ENCODE measurements around the gene CLNK. TPM values are rescaled to one million over a fixed set of nuclear protein-coding genes. Genes with fewer than 3 reads are reported as not detected.
A peak's percentile ranks its signal among the peaks of the same experiment; 100 is the strongest.

Gene CLNK
- polyA plus RNA-seq, 3 donors: not detected

DNA sequence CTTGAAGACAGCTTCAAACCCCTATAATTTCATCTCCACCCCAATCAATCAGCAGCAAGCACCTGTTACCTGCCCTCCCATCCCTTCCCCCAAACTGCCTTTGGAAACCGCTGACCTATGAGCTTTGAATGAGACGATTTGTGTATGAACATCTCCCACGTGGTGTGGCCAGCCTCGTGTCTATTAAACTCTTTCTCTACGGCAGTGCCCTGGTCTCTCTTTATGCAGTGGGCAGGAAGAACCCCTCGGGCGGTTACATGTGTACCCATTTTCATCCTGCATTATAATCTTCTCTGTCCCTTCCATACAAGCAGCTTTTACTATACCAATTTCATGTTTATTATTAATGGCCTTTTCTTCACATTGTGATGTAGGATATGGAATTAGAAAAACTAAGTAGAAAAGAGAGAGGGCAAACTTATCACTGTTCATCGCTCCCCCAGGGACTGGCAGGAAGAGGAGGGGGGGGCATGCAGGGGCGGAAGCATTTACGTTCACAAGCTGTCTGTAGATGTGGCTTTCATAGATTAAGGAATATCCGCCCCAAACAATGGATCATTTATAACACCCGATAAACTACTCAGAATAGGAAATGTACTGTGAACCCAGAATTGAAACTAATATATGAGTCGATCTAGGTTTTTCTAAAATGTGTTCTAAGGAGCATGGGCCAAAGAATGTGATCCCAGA is 131.8 kb downstream of the CLNK start:
- intact Hi-C loops (cut with micrococcal nuclease): loop anchor here in 1 of 2 donors (10.0 kb wide), 1 partner anchor 872 kb away; the partner anchor contains the start of gene HS3ST1
- Mint-ChIP-seq H3K4me3 (no peak overlapping the region), H3K27me3 (ENCODE audit: low read depth in 3 of 3) (no peaks in the 10 kb centered on the region), H3K36me3 (no peaks in the 10 kb centered on the region), H3K27ac (peak overlapping the region in 1 of 7 donors; percentile 12), H3K4me1 (peaks cover 30% of the 10 kb centered on the region), H3K9me3 (no peaks in the 10 kb centered on the region)
- H3K4me2 ChIP-seq (replicated peaks; ENCODE audit: extremely low read depth, low read length, poor library complexity, severe bottlenecking): no peak overlapping the region
- TF ChIP-seq, protein P1, sequence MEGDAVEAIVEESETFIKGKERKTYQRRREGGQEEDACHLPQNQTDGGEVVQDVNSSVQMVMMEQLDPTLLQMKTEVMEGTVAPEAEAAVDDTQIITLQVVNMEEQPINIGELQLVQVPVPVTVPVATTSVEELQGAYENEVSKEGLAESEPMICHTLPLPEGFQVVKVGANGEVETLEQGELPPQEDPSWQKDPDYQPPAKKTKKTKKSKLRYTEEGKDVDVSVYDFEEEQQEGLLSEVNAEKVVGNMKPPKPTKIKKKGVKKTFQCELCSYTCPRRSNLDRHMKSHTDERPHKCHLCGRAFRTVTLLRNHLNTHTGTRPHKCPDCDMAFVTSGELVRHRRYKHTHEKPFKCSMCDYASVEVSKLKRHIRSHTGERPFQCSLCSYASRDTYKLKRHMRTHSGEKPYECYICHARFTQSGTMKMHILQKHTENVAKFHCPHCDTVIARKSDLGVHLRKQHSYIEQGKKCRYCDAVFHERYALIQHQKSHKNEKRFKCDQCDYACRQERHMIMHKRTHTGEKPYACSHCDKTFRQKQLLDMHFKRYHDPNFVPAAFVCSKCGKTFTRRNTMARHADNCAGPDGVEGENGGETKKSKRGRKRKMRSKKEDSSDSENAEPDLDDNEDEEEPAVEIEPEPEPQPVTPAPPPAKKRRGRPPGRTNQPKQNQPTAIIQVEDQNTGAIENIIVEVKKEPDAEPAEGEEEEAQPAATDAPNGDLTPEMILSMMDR (IDR thresholded peaks at IDR 0.05): no peak
- DNase-seq: no peak
- no peak overlapping the region for H3K27ac ChIP-seq (ENCODE audit: low read depth in 1 of 2, low read length in 2 of 2)
- H4K20me1 ChIP-seq (ENCODE audit: insufficient read depth, low read length): no peaks in the 10 kb centered on the region
- H3K79me2 ChIP-seq (ENCODE audit: insufficient read depth, low read length): no peaks in the 10 kb centered on the region
- WGBS (ENCODE audit: insufficient coverage): 75% methylated on average over 7 of the region's 13 CpGs
- H3K9me3 ChIP-seq (replicated peaks in 1 of 2; ENCODE audit: control insufficient read depth in 1 of 2, insufficient read depth in 1 of 2, low read length in 2 of 2): no peaks in the 10 kb centered on the region
- no peak overlapping the region for H3K4me3 ChIP-seq (replicated peaks in 1 of 3; ENCODE audit: low read depth in 2 of 3, low read length in 3 of 3)
- H2AFZ ChIP-seq (ENCODE audit: insufficient read depth, low read depth, low read length, poor library complexity, severe bottlenecking): no peak overlapping the region
- no peaks in the 10 kb centered on the region for H3K36me3 ChIP-seq (replicated peaks in 1 of 2; ENCODE audit: control insufficient read depth in 1 of 2, insufficient read depth in 2 of 2, low read length in 2 of 2)
- H3K9ac ChIP-seq (ENCODE audit: insufficient read depth, low read length, poor library complexity, severe bottlenecking): no peak overlapping the region
- H3K27me3 ChIP-seq (ENCODE audit: control insufficient read depth in 2 of 2, insufficient read depth in 2 of 2, low read length in 2 of 2): no peaks in the 10 kb centered on the region
- H3K4me1 ChIP-seq (ENCODE audit: control insufficient read depth in 1 of 2, insufficient read depth in 2 of 2, low read length in 2 of 2): peaks cover 15 to 16% of the 10 kb centered on the region in 2 donors

DNA sequence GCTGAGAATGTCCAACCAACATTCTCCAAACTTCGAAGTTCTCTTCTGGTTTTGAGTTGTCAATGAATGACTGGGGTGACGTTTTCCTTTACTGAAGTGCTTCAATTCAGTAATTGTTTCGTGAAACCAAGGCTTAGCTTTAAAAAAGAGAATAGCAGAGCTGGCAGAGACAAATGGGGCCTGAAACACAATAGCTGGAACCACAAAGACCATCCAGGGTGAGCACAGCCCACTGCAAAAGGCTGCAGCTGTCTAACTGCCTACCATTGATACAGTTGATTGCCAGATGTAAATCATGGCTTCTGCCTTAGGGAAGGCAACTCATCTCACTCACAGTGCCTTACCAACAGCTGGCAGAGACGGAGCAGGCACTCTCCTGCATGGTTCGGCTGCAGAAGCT is 148.7 kb downstream of the CLNK start:
- H4K20me1 ChIP-seq (ENCODE audit: insufficient read depth, low read length): no peaks in the 10 kb centered on the region
- no peaks in the 10 kb centered on the region for H3K27me3 ChIP-seq (ENCODE audit: control insufficient read depth in 2 of 2, insufficient read depth in 2 of 2, low read length in 2 of 2)
- H3K27ac ChIP-seq (ENCODE audit: low read depth in 1 of 2, low read length in 2 of 2): no peak overlapping the region
- H3K4me3 ChIP-seq (replicated peaks in 1 of 3; ENCODE audit: low read depth in 2 of 3, low read length in 3 of 3): no peak overlapping the region
- no peak for DNase-seq
- Mint-ChIP-seq H3K36me3 (no peaks in the 10 kb centered on the region), H3K27me3 (ENCODE audit: low read depth in 3 of 3) (peaks cover 0 to 5% (median 2%) of the 10 kb centered on the region in 3 donors), H3K27ac (no peak overlapping the region), H3K9me3 (peaks cover 0 to 2% (median 0%) of the 10 kb centered on the region in 7 donors), H3K4me1 (no peaks in the 10 kb centered on the region), H3K4me3 (no peak overlapping the region)
- intact Hi-C loops (cut with micrococcal nuclease): no loop called here
- H3K79me2 ChIP-seq (ENCODE audit: insufficient read depth, low read length): no peaks in the 10 kb centered on the region
- no peak overlapping the region for H2AFZ ChIP-seq (ENCODE audit: insufficient read depth, low read depth, low read length, poor library complexity, severe bottlenecking)
- TF ChIP-seq, protein P1 (IDR thresholded peaks at IDR 0.05): no peak
- H3K4me2 ChIP-seq (replicated peaks; ENCODE audit: extremely low read depth, low read length, poor library complexity, severe bottlenecking): no peak overlapping the region
- H3K9me3 ChIP-seq (replicated peaks in 1 of 2; ENCODE audit: control insufficient read depth in 1 of 2, insufficient read depth in 1 of 2, low read length in 2 of 2): no peaks in the 10 kb centered on the region
- H3K9ac ChIP-seq (ENCODE audit: insufficient read depth, low read length, poor library complexity, severe bottlenecking): no peak overlapping the region
- H3K36me3 ChIP-seq (replicated peaks in 1 of 2; ENCODE audit: control insufficient read depth in 1 of 2, insufficient read depth in 2 of 2, low read length in 2 of 2): no peaks in the 10 kb centered on the region
- WGBS (ENCODE audit: insufficient coverage): 95% methylated on average over 3 of the region's 5 CpGs
- no peaks in the 10 kb centered on the region for H3K4me1 ChIP-seq (ENCODE audit: control insufficient read depth in 1 of 2, insufficient read depth in 2 of 2, low read length in 2 of 2)
